NCI-H2227 (cell line): ENCODE results near the gene ATXN10.

Experiments
- DNase-seq: peaks from one replicate; lab custom pipeline; 2025; ENCODE audit not compliant: unreplicated experiment; lab: John Stamatoyannopoulos, UW

Gene ATXN10

GRCh38 chr22:45817745-45818423 is 146.2 kb downstream of the ATXN10 start:
- DNase-seq = no peak

GRCh38 chr22:45818424-45819085 is 146.9 kb downstream of the ATXN10 start:
- DNase-seq = no peak

DNA sequence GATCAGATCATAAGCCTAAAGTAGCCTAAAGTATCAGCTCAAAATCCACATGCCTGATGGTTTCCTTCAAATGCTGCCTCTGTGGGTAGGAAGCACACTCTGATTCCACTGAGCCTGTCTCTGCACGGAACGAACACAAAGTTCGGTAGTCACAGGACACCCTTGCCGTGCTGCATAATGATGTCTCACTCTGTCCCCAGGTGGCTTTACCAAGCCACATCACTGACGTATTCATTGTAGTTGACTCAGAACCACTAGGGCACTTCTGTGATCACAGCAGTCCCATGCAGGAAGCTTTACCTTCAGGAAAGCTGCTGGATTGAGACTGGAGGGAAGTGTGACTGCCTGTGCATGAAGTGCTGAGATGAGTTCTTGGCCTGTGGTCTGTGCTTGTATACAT is 147.7 kb downstream of the ATXN10 start:
- no peak for DNase-seq

DNA sequence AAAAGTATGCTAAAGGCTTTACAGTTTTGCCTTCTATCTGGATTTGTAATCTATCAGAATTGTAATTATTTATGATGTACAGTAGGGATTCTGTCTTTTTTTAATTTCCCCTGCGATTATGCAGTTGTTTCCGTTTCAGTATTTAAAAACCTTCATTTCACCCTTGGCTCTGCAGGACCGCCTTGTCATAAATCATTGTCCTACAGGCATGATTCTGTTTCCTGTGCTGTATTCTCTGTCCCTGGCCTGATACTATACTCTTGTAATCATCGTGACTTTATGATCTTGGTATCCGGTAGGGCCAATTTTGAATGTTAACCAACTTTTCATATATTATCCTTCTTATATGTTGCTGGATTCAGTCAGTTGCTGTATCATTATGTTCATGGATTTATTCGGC is 151.7 kb downstream of the ATXN10 start:
- no peak for DNase-seq

DNA sequence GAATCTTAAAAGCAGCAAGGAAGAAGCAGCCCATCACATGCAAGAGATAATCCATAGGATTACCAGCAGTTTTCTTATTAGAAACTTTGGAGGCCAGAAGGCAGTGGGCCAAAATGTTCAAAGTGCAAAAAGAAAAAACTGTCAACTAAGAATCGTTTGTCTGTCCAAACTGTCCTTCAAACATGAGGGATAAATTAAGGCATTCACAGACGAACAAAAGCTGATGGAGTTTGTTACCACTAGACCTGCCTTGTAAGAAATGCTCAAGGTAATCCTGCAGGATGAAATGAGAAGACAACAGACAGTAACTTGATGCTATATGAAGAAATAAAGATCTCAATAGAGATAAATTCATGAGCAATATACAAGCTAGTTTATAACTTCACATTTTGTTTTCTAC is 154.9 kb downstream of the ATXN10 start:
- DNase-seq = no peak

DNA sequence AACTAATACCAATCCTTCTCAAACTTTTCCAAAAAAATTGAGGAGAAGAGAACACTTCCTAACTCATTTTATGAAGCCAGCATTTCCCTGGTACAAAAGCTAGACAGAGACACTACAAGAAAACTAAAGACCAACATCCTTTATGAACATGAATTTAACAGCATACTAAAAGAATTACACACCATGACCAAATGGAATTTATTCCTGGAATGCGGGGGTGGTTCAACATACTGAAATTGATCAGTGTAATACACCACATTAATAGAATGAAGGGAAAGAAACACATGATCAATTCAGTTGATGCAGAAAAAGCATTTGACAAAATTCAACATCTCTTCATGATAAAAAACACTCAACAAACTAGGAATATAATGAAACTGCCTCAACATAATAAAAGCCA is 157.2 kb downstream of the ATXN10 start:
- no peak for DNase-seq

DNA sequence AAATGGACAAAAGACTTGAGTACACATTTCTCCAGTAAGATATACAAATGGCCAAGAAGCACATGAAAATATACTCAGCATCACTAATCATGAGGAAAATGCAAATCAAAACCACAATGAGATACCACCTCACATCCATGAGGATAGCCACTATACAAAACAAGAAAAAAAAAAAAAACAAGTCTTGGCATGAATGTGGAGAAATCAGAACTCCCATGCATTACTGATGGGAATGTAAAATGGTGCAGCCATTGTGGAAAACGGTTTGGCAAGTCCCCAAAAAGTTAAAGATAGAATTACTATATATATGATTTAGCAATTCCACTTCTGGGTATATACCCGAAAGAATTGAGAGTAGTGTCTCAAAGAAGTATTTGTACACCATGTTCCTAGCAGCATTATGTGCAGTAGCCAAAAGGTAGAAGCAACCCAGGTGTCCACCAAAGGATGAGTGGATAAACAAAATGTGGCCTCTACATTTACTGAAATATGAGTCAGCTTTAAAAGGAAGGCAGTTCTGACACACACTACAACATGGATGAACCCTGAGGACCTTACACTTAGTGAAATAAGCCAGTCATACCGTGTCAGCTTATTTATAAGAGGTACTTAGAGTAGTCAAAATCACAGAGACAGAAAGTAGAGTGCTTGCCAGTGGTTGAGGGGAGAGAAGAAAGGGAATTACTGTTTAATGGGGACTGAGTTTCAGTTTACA is 159.1 kb downstream of the ATXN10 start:
- DNase-seq = no peak

- no peak for DNase-seq
Measured at GRCh38 chr22:45831394-45831793, 159.8 kb downstream of the ATXN10 start.

- no peak for DNase-seq
Measured at GRCh38 chr22:45832180-45832579, 160.5 kb downstream of the ATXN10 start.

GRCh38 chr22:45832959-45833580 is 161.4 kb downstream of the ATXN10 start:
- no peak for DNase-seq

DNA sequence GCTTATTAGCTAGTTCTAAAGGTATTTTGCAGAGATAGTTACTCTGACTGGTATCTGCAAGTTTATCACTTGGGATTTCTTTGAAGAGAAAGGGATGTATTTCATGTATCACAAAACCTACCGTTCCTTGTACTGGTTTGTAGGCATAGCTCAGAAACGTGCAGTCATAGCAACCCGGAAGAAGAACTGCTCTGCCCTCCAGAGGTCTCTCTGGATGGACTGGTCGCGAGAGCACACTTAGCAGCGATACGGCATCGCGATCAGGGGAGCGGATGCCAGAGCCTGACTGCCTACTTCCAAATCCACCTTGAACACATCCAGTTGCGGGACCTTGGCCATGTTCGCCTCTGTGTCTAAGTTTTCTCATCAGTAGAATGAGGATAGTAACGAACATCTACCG is 162.0 kb downstream of the ATXN10 start:
- no peak for DNase-seq

DNA sequence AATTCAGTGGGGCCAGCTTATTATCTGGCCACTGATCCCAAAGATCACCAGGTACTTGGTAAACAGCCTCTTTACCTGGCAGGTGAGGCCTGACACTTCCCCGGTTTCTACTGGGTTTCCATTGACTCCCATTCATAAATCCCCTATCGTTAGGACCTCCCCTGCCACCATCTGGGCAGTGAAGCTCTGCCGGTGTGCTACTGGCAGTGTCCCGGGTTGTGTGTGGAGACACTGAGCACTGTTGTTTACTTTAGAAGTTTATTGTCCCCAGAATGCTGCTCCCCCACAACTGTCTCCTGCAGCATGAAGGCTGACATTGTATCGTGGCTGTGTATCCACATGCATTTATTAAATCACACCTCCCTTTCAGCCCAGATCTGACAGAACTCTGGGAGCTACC is 162.6 kb downstream of the ATXN10 start:
- no peak for DNase-seq

- no peak for DNase-seq
Measured at GRCh38 chr22:45834795-45835194, 163.2 kb downstream of the ATXN10 start.

- DNase-seq = no peak
Measured at GRCh38 chr22:45836418-45837169, 165.0 kb downstream of the ATXN10 start.

GRCh38 chr22:45837508-45837907 is 165.9 kb downstream of the ATXN10 start:
- no peak for DNase-seq

DNA sequence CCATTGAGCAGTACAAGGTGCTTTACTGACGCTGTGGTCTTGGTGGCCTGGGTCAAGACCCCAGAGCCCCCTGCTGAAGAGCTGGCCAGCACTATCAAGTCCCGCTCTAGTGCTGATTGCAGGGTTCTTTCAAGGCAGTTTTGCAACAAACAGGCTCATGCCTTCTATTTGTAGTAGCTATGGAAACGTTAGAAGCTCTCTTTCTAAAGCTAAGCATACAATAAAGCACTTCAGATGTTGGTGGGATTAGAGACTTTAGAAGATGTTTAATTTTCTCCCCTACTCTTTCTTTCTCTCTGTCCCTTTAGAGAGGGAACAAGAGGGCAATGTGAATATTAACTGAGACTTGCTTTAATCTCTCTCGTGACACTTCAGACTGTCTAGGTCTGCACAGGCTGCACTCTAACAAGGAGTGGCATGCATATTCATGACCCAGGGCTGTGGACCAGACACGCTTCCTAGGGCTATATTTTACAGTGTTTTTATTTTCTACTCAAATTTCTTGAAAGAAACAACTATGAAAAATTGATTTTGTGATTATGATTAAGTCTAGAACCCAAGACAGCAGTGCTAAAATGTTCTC is 166.8 kb downstream of the ATXN10 start:
- DNase-seq = no peak

- DNase-seq = no peak
Measured at GRCh38 chr22:45840483-45840882, 168.8 kb downstream of the ATXN10 start.

- DNase-seq = no peak
Measured at GRCh38 chr22:45842291-45842991, 170.8 kb downstream of the ATXN10 start.

DNA sequence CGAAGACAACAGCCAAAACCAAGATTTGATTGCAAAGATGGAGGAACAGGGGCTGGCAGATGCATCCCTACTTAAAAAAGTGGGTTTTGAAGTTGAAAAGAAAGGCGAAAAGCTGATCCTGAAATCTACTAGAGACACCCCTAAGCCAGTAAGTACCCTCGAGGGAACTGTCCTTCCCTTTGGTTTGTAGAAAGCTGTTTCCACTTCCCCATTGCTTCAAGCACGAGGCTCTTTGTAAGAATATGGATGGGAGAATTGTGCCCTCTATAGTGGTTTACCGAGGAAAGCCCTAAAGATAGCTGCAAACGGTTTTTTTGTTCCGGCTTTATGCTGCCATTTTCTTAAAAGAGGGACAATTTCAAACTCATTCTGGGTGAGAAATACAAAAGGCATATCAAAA is 171.4 kb downstream of the ATXN10 start:
- DNase-seq = no peak

DNA sequence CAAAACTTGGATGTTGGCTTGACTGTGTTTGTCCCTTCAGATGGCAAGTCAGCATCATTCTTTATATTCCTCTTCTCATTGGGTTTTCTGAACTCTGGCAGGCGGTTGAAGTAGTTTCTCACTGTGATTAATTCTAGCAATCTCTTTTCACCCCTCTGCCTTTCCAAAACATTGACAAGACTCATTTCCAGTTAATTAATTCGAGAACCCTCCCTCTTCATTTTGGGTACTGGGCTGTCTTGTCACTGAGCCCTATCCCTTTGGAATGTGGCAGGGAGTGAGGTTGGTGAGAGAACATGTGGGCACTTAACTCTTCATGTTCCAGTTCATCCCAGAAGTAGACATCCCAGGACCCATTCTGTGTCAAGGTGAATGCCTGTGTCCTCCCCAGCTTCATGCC is 172.4 kb downstream of the ATXN10 start:
- DNase-seq = no peak
